NB4 (cell line): ENCODE data around the gene PRPF40A.

Source experiments
- CTCF ChIP-seq: IDR thresholded peaks from one replicate; pipeline ENCODE4 v1.5.1; 2012; ENCODE audit warnings: low read depth, low read length
- MAX ChIP-seq: IDR thresholded peaks from 2 replicates; pipeline ENCODE4 v1.6.1; 2011; ENCODE audit warnings: low read depth, low read length
- MYC ChIP-seq: IDR thresholded peaks from 2 replicates; pipeline ENCODE4 v1.6.1; 2011; ENCODE audit warnings: low read depth, low read length
- POLR2A ChIP-seq: IDR thresholded peaks from 2 replicates; pipeline ENCODE4 v1.6.1; 2011; ENCODE audit warnings: mild to moderate bottlenecking; ENCODE audit not compliant: insufficient read length; ENCODE audit errors: extremely low read depth

GRCh38 chr2:152622219-152622618, 95.0 kb downstream of the PRPF40A start:
- TF ChIP-seq CTCF (no peak), MAX (no peak), POLR2A (no peak), MYC (no peak)
